ENCODE measurements around the gene TBC1D2B. TPM values are rescaled to one million over a fixed set of nuclear protein-coding genes. Genes with fewer than 3 reads are reported as not detected.

Gene TBC1D2B
- polyA plus RNA-seq, 3 donors, result 5.9 to 53.3 (median 6.2) TPM

DNA sequence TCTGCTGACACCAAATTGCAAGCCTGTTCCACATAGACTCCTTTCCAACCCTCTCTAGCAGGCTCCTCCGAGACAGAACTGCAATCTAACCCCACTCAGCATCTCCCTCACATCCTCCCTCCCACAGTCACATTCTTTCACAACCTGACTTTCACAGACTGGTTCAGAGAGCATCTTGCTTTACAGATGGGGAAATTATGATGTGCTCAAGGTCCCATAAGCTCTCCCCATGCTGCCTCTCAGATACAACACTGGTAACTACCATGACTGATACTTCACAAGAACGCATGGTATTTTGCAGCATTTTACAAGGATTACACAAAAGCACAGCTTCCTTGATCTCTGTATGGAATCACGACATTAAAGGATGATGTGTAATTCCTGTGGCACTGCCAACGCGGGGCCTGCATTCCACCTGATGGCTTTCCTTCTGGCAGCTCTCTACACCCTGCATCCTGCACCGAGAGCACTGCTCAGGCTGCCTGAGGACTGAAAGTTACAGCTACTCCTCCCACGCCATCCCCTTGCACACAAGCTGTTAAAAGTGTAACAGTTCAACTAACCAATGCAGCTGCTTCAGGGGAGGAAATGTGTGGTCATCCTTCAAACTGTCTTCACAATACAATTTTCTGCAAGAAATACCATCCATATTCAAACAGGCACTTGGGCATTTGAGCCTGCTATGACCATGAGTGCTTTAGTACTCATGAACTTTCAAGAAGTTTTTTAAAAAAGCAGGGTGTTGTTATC lies 27.6 kb downstream of the TBC1D2B start:
- peaks cover 91% of the 10 kb centered on the region for H3K79me2 ChIP-seq (ENCODE audit: insufficient read depth, low read length)
- TF ChIP-seq, protein P1, sequence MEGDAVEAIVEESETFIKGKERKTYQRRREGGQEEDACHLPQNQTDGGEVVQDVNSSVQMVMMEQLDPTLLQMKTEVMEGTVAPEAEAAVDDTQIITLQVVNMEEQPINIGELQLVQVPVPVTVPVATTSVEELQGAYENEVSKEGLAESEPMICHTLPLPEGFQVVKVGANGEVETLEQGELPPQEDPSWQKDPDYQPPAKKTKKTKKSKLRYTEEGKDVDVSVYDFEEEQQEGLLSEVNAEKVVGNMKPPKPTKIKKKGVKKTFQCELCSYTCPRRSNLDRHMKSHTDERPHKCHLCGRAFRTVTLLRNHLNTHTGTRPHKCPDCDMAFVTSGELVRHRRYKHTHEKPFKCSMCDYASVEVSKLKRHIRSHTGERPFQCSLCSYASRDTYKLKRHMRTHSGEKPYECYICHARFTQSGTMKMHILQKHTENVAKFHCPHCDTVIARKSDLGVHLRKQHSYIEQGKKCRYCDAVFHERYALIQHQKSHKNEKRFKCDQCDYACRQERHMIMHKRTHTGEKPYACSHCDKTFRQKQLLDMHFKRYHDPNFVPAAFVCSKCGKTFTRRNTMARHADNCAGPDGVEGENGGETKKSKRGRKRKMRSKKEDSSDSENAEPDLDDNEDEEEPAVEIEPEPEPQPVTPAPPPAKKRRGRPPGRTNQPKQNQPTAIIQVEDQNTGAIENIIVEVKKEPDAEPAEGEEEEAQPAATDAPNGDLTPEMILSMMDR (IDR thresholded peaks at IDR 0.05), result no peak
- Mint-ChIP-seq H3K36me3 (peaks cover 28 to 39% of the 10 kb centered on the region in 2 donors), H3K27me3 (ENCODE audit: low read depth in 3 of 3) (no peaks in the 10 kb centered on the region), H3K27ac (peak overlapping the region in 4 of 7 donors; percentile 14 to 73 (median 45)), H3K9me3 (no peaks in the 10 kb centered on the region), H3K4me3 (peak overlapping the region in 1 of 2 donors; percentile 62), H3K4me1 (peaks cover 76% of the 10 kb centered on the region)
- peaks cover 73% of the 10 kb centered on the region for H4K20me1 ChIP-seq (ENCODE audit: insufficient read depth, low read length)
- H3K9ac ChIP-seq (ENCODE audit: insufficient read depth, low read length, poor library complexity, severe bottlenecking), result no peak overlapping the region
- 6% methylated on average over 6 of the region's 7 CpGs for WGBS (ENCODE audit: insufficient coverage)
- no peak overlapping the region for H3K4me3 ChIP-seq (replicated peaks in 1 of 3; ENCODE audit: low read depth in 2 of 3, low read length in 3 of 3)
- H3K36me3 ChIP-seq (replicated peaks in 1 of 2; ENCODE audit: control insufficient read depth in 1 of 2, insufficient read depth in 2 of 2, low read length in 2 of 2), result peaks cover 7 to 25% of the 10 kb centered on the region in 2 donors
- peaks cover 58 to 65% of the 10 kb centered on the region in 2 donors for H3K4me1 ChIP-seq (ENCODE audit: control insufficient read depth in 1 of 2, insufficient read depth in 2 of 2, low read length in 2 of 2)
- DNase-seq, result peak in 1 of 3 donors; percentile 38
- H3K27me3 ChIP-seq (ENCODE audit: control insufficient read depth in 2 of 2, insufficient read depth in 2 of 2, low read length in 2 of 2), result no peaks in the 10 kb centered on the region
- intact Hi-C loops (cut with micrococcal nuclease), result no loop called here
- H3K27ac ChIP-seq (ENCODE audit: low read depth in 1 of 2, low read length in 2 of 2), result peak overlapping the region in 1 of 2 donors; percentile 33
- H3K9me3 ChIP-seq (replicated peaks in 1 of 2; ENCODE audit: control insufficient read depth in 1 of 2, insufficient read depth in 1 of 2, low read length in 2 of 2), result no peaks in the 10 kb centered on the region
- no peak overlapping the region for H2AFZ ChIP-seq (ENCODE audit: insufficient read depth, low read depth, low read length, poor library complexity, severe bottlenecking)
- H3K4me2 ChIP-seq (replicated peaks; ENCODE audit: extremely low read depth, low read length, poor library complexity, severe bottlenecking), result no peak overlapping the region

DNA sequence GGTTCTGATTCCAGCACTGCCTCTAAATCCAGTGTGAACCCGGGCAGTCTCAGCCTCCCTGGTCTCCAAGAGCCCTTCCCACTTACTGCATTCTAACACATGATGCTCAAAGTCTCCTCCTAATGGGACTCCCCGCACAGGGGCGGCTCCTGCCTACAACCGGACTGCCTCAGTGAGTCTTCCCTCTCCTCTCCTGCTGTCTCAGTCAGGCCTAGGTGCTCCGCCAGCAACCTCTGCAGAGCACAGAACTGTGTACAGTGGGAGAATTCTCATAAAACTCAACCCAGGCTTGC lies 28.9 kb downstream of the TBC1D2B start:
- no peak for DNase-seq
- Histone ChIP-seq H4K20me1 (ENCODE audit: insufficient read depth, low read length) (peaks cover 65% of the 10 kb centered on the region), H3K9me3 (replicated peaks in 1 of 2; ENCODE audit: control insufficient read depth in 1 of 2, insufficient read depth in 1 of 2, low read length in 2 of 2) (no peaks in the 10 kb centered on the region), H3K4me2 (replicated peaks; ENCODE audit: extremely low read depth, low read length, poor library complexity, severe bottlenecking) (no peak overlapping the region), H3K36me3 (replicated peaks in 1 of 2; ENCODE audit: control insufficient read depth in 1 of 2, insufficient read depth in 2 of 2, low read length in 2 of 2) (peaks cover 5 to 28% of the 10 kb centered on the region in 2 donors), H3K27me3 (ENCODE audit: control insufficient read depth in 2 of 2, insufficient read depth in 2 of 2, low read length in 2 of 2) (no peaks in the 10 kb centered on the region), H3K4me1 (ENCODE audit: control insufficient read depth in 1 of 2, insufficient read depth in 2 of 2, low read length in 2 of 2) (peaks cover 69 to 74% of the 10 kb centered on the region in 2 donors), H2AFZ (ENCODE audit: insufficient read depth, low read depth, low read length, poor library complexity, severe bottlenecking) (no peak overlapping the region), H3K9ac (ENCODE audit: insufficient read depth, low read length, poor library complexity, severe bottlenecking) (no peak overlapping the region), H3K27ac (ENCODE audit: low read depth in 1 of 2, low read length in 2 of 2) (peak overlapping the region in 1 of 2 donors; percentile 63), H3K4me3 (replicated peaks in 1 of 3; ENCODE audit: low read depth in 2 of 3, low read length in 3 of 3) (peak overlapping the region in 1 of 3 experiments; percentile 20), H3K79me2 (ENCODE audit: insufficient read depth, low read length) (peaks cover 89% of the 10 kb centered on the region)
- WGBS (ENCODE audit: insufficient coverage), result 43% methylated on average over 1 of the region's 5 CpGs
- Mint-ChIP-seq H3K36me3 (peaks cover 37 to 42% of the 10 kb centered on the region in 2 donors), H3K4me3 (no peak overlapping the region), H3K27me3 (ENCODE audit: low read depth in 3 of 3) (no peaks in the 10 kb centered on the region), H3K9me3 (no peaks in the 10 kb centered on the region), H3K27ac (peak overlapping the region in 4 of 7 donors; percentile 59 to 81 (median 70)), H3K4me1 (peaks cover 85% of the 10 kb centered on the region)
- TF ChIP-seq, protein P1 (IDR thresholded peaks at IDR 0.05), result no peak
- intact Hi-C loops (cut with micrococcal nuclease), result no loop called here

Data from CD14-positive monocyte (primary cell).